Ishikawa (cell line): Measurements from ENCODE around the gene GRID2.

Experiments used
- CREB1 ChIP-seq: IDR thresholded peaks from 2 replicates; pipeline ENCODE4 v1.6.1; 2012; ENCODE audit warnings: low read depth
- EGR1 ChIP-seq: IDR thresholded peaks from 2 replicates; pipeline ENCODE4 v1.6.1; 2012
- EP300 ChIP-seq: IDR thresholded peaks from 2 replicates; pipeline ENCODE4 v1.6.1; 2012; ENCODE audit warnings: borderline replicate concordance
- FOXM1 ChIP-seq: IDR thresholded peaks from 2 replicates; pipeline ENCODE4 v1.6.1; 2012; ENCODE audit warnings: low read depth, borderline replicate concordance
- REST ChIP-seq: IDR thresholded peaks from 2 replicates; pipeline ENCODE4 v1.6.1; 2012; ENCODE audit warnings: low read depth, mild to moderate bottlenecking

GRCh38 chr4:93751411-93751810 is 1447.6 kb downstream of the GRID2 start:
- TF ChIP-seq FOXM1 (no peak), EP300 (no peak), CREB1 (no peak), EGR1 (no peak), REST (no peak)
